ENCODE data around the gene STIP1. TPM values are rescaled to one million over a fixed set of nuclear protein-coding genes. Genes with fewer than 3 reads are reported as not detected.

Gene STIP1
- total and polyA plus RNA-seq, 2 of the 4 experiments (the other 2 are of a cell fraction) = 201 to 489 TPM

DNA sequence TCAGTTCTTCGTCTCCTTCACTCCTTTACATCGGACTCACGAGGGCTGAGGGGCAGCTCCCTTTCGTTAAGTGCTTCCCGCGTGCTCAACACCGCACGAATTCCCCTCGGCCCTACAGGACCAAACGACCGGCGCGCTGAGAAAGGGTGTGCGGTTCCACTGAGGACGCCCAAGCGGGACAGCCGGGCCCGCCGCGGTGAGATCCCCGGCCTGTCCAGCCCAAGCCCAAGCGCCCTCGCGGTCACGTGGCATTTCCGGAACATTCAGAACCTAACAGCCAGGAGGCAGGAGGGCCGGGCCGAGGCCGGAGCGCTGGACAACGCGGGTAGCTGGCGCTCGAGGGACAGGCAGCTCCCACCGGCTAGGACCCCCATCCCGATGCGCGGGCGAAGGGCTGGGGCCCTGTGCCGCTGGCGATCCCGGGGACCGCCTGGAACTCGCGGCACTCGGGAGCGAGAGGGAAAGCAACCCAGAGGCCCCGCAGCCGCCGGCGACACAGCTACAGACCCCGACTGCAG, 737 bp upstream of the STIP1 start:
- Histone ChIP-seq H3K27me3 (ENCODE audit: control insufficient read depth, insufficient read depth, low read length) (no peaks in the 10 kb centered on the region), H3K18ac (ENCODE audit: low read depth, low read length) (peak overlapping the region; percentile 13; the same call in 1 of the 2 replicates), H3K9me1 (ENCODE audit: insufficient read depth, low read length) (peaks cover 18% of the 10 kb centered on the region; the same call in 1 of the 2 replicates), H3K9ac (ENCODE audit: low read depth, low read length) (peak overlapping the region; percentile 81), H3K4ac (ENCODE audit: low read depth, low read length) (peak overlapping the region; percentile 95), H2BK120ac (ENCODE audit: low read depth, low read length) (peak overlapping the region; percentile 33; the same call in 1 of the 2 replicates), H2BK20ac (ENCODE audit: low read depth, low read length) (no peak overlapping the region), H4K20me1 (ENCODE audit: insufficient read depth, low read length) (peaks cover 25% of the 10 kb centered on the region), H3K56ac (ENCODE audit: extremely low read depth, insufficient read depth, low read length) (peak overlapping the region; percentile 68), H2AK5ac (ENCODE audit: low read depth, low read length) (peak overlapping the region; percentile 93), H3K4me1 (ENCODE audit: control insufficient read depth, insufficient read depth, low read length) (peaks cover 7% of the 10 kb centered on the region; the same call in 1 of the 2 replicates), H3K4me2 (ENCODE audit: low read depth, low read length) (peak overlapping the region; percentile 96), H3K14ac (replicated peaks; ENCODE audit: low read depth, low read length) (peak overlapping the region; percentile 94), H3K79me1 (ENCODE audit: low read depth in 1 of 2, low read length in 2 of 2) (peaks cover 7 to 54% of the 10 kb centered on the region in 2 experiments; a peak in 3 of 4 replicates), H4K5ac (ENCODE audit: low read depth, low read length) (peak overlapping the region; percentile 85), H3K9me3 (ENCODE audit: control insufficient read depth, insufficient read depth, low read length) (no peaks in the 10 kb centered on the region), H2BK15ac (ENCODE audit: low read depth, low read length) (peak overlapping the region; percentile 33; the same call in 1 of the 3 replicates), H3K27ac (ENCODE audit: insufficient read depth, low read length) (peak overlapping the region; percentile 91), H3K4me3 (ENCODE audit: insufficient read depth, low read depth, low read length) (peak overlapping the region; percentile 54), H4K91ac (ENCODE audit: insufficient read depth, low read depth, low read length) (peak overlapping the region; percentile 93), H2AK9ac (replicated peaks; ENCODE audit: low read depth, low read length, poor library complexity) (peak overlapping the region; percentile 98), H3K36me3 (ENCODE audit: control insufficient read depth, insufficient read depth, low read length) (peaks cover 4% of the 10 kb centered on the region; the same call in 1 of the 2 replicates), H4K8ac (ENCODE audit: low read depth in 2 of 2, low read length in 2 of 2) (peak overlapping the region; percentile 81 to 92), H2AFZ (replicated peaks; ENCODE audit: low read length, poor library complexity) (peak overlapping the region; percentile 93), H2BK5ac (ENCODE audit: low read depth, low read length, poor library complexity, severe bottlenecking) (peak overlapping the region; percentile 75), H3K23ac (ENCODE audit: low read depth, low read length) (peak overlapping the region; percentile 85)
- in situ Hi-C loops (cut with MboI; ENCODE audit: low sequenced_read_pairs) = no loop called here
- peak; percentile 84 for DNase-seq
- intact Hi-C loops (cut with micrococcal nuclease) = no loop called here
- CTCF ChIA-PET = no interaction called here
- ATAC-seq (ENCODE audit: low read depth) = peak; percentile 49
- BruUV-seq (replicated peaks) = TSS peak; percentile 71
- 1% methylated on average over 37 of the region's 52 CpGs; no CpG with 5 or more reads in 1 of the 2 experiments for WGBS, 2 experiments (ENCODE audit: extremely low coverage in 2 of 2, insufficient read length in 1 of 2)
- POLR2A ChIA-PET (ENCODE audit: unreplicated experiment) = interaction anchor here (0.6 kb wide), 2 partner anchors 17 to 56 kb away, joined by 3 to 7 read pairs; partner anchors contain the start of gene FKBP2
- dilution Hi-C loops (cut with HindIII; ENCODE audit: low sequenced_read_pairs, unreplicated experiment) = no loop called here
- TF ChIP-seq RAD21 (IDR thresholded peaks at IDR 0.05; ENCODE audit: low read length) = no peak
- peak; percentile 81; the same call in 1 of the 2 replicates for TF ChIP-seq MXI1 (IDR thresholded peaks at IDR 0.05; ENCODE audit: borderline replicate concordance, low read depth, low read length)
- TF ChIP-seq RCOR1 (IDR thresholded peaks at IDR 0.05; ENCODE audit: insufficient replicate concordance, low read length) = no peak
- TF ChIP-seq NFE2L2 (IDR thresholded peaks at IDR 0.05; ENCODE audit: low read depth, low read length) = no peak
- TF ChIP-seq CTCF (conservative IDR thresholded peaks at IDR 0.05; ENCODE audit: low read depth, low read length) = peak; percentile 46
- TF ChIP-seq FOS (IDR thresholded peaks at IDR 0.05; ENCODE audit: low read depth, low read length) = no peak
- TF ChIP-seq BHLHE40 (IDR thresholded peaks at IDR 0.05; ENCODE audit: low read depth, low read length) = peak; percentile 51; the same call in 1 of the 2 replicates
- 0 out of 2 replicates have a peak, but pooled peaks have one; percentile 37 for TF ChIP-seq MAZ (IDR thresholded peaks at IDR 0.05; ENCODE audit: borderline replicate concordance, low read depth, low read length)
- TF ChIP-seq CHD1 (IDR thresholded peaks at IDR 0.05; ENCODE audit: low read depth, low read length) = no peak
- no peak for TF ChIP-seq SMC3 (IDR thresholded peaks at IDR 0.05; ENCODE audit: low read depth, low read length)
- TF ChIP-seq CEBPB (IDR thresholded peaks at IDR 0.05; ENCODE audit: low read depth, low read length) = no peak
- peak; percentile 96 for TF ChIP-seq POLR2A (IDR thresholded peaks at IDR 0.05; ENCODE audit: low read depth, low read length)
- TF ChIP-seq, protein P1, sequence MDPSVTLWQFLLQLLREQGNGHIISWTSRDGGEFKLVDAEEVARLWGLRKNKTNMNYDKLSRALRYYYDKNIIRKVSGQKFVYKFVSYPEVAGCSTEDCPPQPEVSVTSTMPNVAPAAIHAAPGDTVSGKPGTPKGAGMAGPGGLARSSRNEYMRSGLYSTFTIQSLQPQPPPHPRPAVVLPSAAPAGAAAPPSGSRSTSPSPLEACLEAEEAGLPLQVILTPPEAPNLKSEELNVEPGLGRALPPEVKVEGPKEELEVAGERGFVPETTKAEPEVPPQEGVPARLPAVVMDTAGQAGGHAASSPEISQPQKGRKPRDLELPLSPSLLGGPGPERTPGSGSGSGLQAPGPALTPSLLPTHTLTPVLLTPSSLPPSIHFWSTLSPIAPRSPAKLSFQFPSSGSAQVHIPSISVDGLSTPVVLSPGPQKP (IDR thresholded peaks at IDR 0.05; ENCODE audit: borderline replicate concordance, low read depth, low read length) = no peak
- TF ChIP-seq, protein P2, sequence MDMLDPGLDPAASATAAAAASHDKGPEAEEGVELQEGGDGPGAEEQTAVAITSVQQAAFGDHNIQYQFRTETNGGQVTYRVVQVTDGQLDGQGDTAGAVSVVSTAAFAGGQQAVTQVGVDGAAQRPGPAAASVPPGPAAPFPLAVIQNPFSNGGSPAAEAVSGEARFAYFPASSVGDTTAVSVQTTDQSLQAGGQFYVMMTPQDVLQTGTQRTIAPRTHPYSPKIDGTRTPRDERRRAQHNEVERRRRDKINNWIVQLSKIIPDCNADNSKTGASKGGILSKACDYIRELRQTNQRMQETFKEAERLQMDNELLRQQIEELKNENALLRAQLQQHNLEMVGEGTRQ (IDR thresholded peaks at IDR 0.05; ENCODE audit: low read depth, low read length) = peak; percentile 91
- no peak for TF ChIP-seq RFX5 (IDR thresholded peaks at IDR 0.05; ENCODE audit: low read depth, low read length)
